PC-3 (cell line): ENCODE data around the gene GNL3. TPM values are rescaled to one million over a fixed set of nuclear protein-coding genes. Genes with fewer than 3 reads are reported as not detected.

ENCODE experiments used
- ATAC-seq: fragments of 200-7000 bp; cut with Tn5 transposase; 2 replicates; pipeline ENCODE4 v1.9.1; 2020; ENCODE audit warnings: mild to moderate bottlenecking, moderate library complexity
- BruUV-seq: library from RNA; stranded (reverse); fragments of 400-500 nt; replicated peaks from 2 replicates; lab custom pipeline; 2021; lab: Mats Ljungman, UMichigan
- CTCF ChIA-PET: fragments of 300-600 bp; sonication (Branson Sonifier 250); formaldehyde crosslinking; loops from one replicate; lab custom pipeline; 2022; ENCODE audit warnings: antibody characterized with exemption; lab: Charles Lee
- POLR2A ChIA-PET: fragments of 300-600 bp; sonication (Branson Sonifier 250); formaldehyde crosslinking; loops from one replicate; lab custom pipeline; 2022; ENCODE audit warnings: antibody characterized with exemption; ENCODE audit not compliant: unreplicated experiment; lab: Charles Lee
- DNase-seq: peaks from one replicate; pipeline ENCODE4 v3.0.0-alpha.2; 2015
- H2AFZ ChIP-seq: fragments of 300-600 bp; sonication (generic); 2 replicates; pipeline ENCODE4 v1.6.0; 2016; ENCODE audit warnings: antibody characterized with exemption, low read length
- H3F3A ChIP-seq: fragments of 300-600 bp; sonication (generic); one replicate; pipeline ENCODE4 v1.6.0; 2017; ENCODE audit warnings: antibody characterized with exemption, low read length, control low read depth, mild to moderate bottlenecking; ENCODE audit not compliant: unreplicated experiment
- H3K27ac ChIP-seq: fragments of 300-600 bp; sonication (generic); 2 replicates; pipeline ENCODE4 v1.5.1; 2016; ENCODE audit warnings: mild to moderate bottlenecking, low read length
- H3K27me3 ChIP-seq: fragments of 300-600 bp; sonication (generic); 2 replicates; pipeline ENCODE4 v1.6.1; 2016; ENCODE audit warnings: low read length, mixed read lengths
- H3K36me3 ChIP-seq: fragments of 300-600 bp; sonication (generic); 2 replicates; pipeline ENCODE4 v1.6.1; 2016; ENCODE audit warnings: low read depth, mixed run types, low read length, mixed read lengths
- H3K4me1 ChIP-seq: fragments of 300-600 bp; sonication (generic); 2 replicates; pipeline ENCODE4 v1.5.1; 2016; ENCODE audit warnings: low read length; ENCODE audit not compliant: insufficient read depth
- H3K4me2 ChIP-seq: fragments of 300-600 bp; sonication (generic); 2 replicates; pipeline ENCODE4 v1.6.0; 2016; ENCODE audit warnings: low read length
- H3K4me3 ChIP-seq: fragments of 300-600 bp; sonication (generic); 2 replicates; pipeline ENCODE4 v1.5.1; 2016; ENCODE audit warnings: mild to moderate bottlenecking, low read length, mixed read lengths
- H3K79me2 ChIP-seq: fragments of 300-600 bp; sonication (generic); 2 replicates; pipeline ENCODE4 v1.6.1; 2017; ENCODE audit warnings: low read length, mixed read lengths
- H3K9ac ChIP-seq: fragments of 300-600 bp; sonication (generic); 2 replicates; pipeline ENCODE4 v1.6.0; 2016; ENCODE audit warnings: mild to moderate bottlenecking, low read length
- H3K9me2 ChIP-seq: fragments of 300-600 bp; sonication (generic); replicated peaks from 2 replicates; pipeline ENCODE4 v1.6.1; 2016; ENCODE audit warnings: mixed run types, low read length, mixed read lengths
- H3K9me3 ChIP-seq: fragments of 300-600 bp; sonication (generic); 2 replicates; pipeline ENCODE4 v1.6.1; 2016; ENCODE audit warnings: low read length, mixed read lengths
- H4K20me1 ChIP-seq: fragments of 300-600 bp; sonication (generic); 2 replicates; pipeline ENCODE4 v1.6.1; 2016; ENCODE audit warnings: low read length, mixed read lengths
- CTCF ChIP-seq: fragments of 300-600 bp; sonication (generic); conservative IDR thresholded peaks from 2 replicates; pipeline ENCODE4 v1.5.1; 2017; ENCODE audit warnings: antibody characterized with exemption, low read depth, mild to moderate bottlenecking, low read length
- EZH2 ChIP-seq: fragments of 300-600 bp; sonication (generic); IDR thresholded peaks from one replicate; pipeline ENCODE4 v1.6.1; 2017; ENCODE audit warnings: antibody characterized with exemption, mild to moderate bottlenecking, low read length; ENCODE audit not compliant: unreplicated experiment
- EZH2phosphoT487 ChIP-seq: fragments of 300-600 bp; sonication (generic); IDR thresholded peaks from 2 replicates; pipeline ENCODE4 v1.6.1; 2018; ENCODE audit warnings: mild to moderate bottlenecking, antibody characterized with exemption, low read length, borderline replicate concordance
- intact Hi-C: fragments of 100-400 bp; cut with micrococcal nuclease; formaldehyde crosslinking; loops from 2 replicates; pipeline ENCODE4 v1.9.0; 2023
- total RNA-seq: library from RNA; depleted of rRNA; stranded (reverse); fragments of >200 nt; gene quantifications from 2 replicates; pipeline ENCODE4 v1.2.3, GENCODE V29; 2014

The GNL3 gene
- total RNA-seq, 1 experiment from 2014 or later, result 219 TPM

GRCh38 chr3:52697632-52697965 lies 11.8 kb downstream of the GNL3 start:
- H3K4me1 ChIP-seq, result no peaks in the 10 kb centered on the region
- H3K27me3 ChIP-seq, result no peaks in the 10 kb centered on the region
- ATAC-seq (peak; percentile 11; the same call in 1 of the 2 replicates), DNase-seq (no peak)
- ChIA-PET POLR2A (no interaction called here), CTCF (no interaction called here)
- peaks cover 44% of the 10 kb centered on the region for H3K36me3 ChIP-seq
- TF ChIP-seq EZH2 (no peak), CTCF (no peak), EZH2phosphoT487 (no peak)
- no peak overlapping the region for H3K4me3 ChIP-seq
- no TSS peak for BruUV-seq
- H2AFZ ChIP-seq, result no peak overlapping the region
- H3K79me2 ChIP-seq, result peaks cover 18% of the 10 kb centered on the region; the same call in 1 of the 2 replicates
- H3K4me2 ChIP-seq, result no peak overlapping the region
- H3K27ac ChIP-seq, result no peak overlapping the region
- peaks cover 13% of the 10 kb centered on the region for H4K20me1 ChIP-seq
- intact Hi-C loops, result loop anchor here (1.0 kb wide), 1 partner anchor 8 kb away; the partner anchor contains the start of gene GLT8D1
- H3K9me3 ChIP-seq, result no peaks in the 10 kb centered on the region
- peaks cover 36% of the 10 kb centered on the region for H3F3A ChIP-seq
- H3K9ac ChIP-seq, result no peak overlapping the region
- no peaks in the 10 kb centered on the region for H3K9me2 ChIP-seq

GRCh38 chr3:52703341-52703740 lies 17.5 kb downstream of the GNL3 start:
- Histone ChIP-seq H3K9me3 (no peaks in the 10 kb centered on the region), H3K4me3 (no peak overlapping the region), H3K4me2 (no peak overlapping the region), H3K79me2 (peaks cover 59% of the 10 kb centered on the region), H3K9ac (no peak overlapping the region), H3K36me3 (peaks cover 7% of the 10 kb centered on the region; the same call in 1 of the 2 replicates), H3F3A (peaks cover 13% of the 10 kb centered on the region), H3K9me2 (no peaks in the 10 kb centered on the region), H3K4me1 (peaks cover 18% of the 10 kb centered on the region), H3K27me3 (no peaks in the 10 kb centered on the region), H2AFZ (no peak overlapping the region), H4K20me1 (no peaks in the 10 kb centered on the region), H3K27ac (no peak overlapping the region)
- intact Hi-C loops, result no loop called here
- ChIA-PET POLR2A (no interaction called here), CTCF (no interaction called here)
- no TSS peak for BruUV-seq
- ATAC-seq (no peak), DNase-seq (no peak)
- TF ChIP-seq CTCF, result no peak
- TF ChIP-seq EZH2, result no peak
- no peak for TF ChIP-seq EZH2phosphoT487

- Histone ChIP-seq H3K27ac (peak overlapping the region; percentile 36), H3K9me2 (no peaks in the 10 kb centered on the region), H3K4me1 (peaks cover 18% of the 10 kb centered on the region), H3K36me3 (peaks cover 11% of the 10 kb centered on the region; the same call in 1 of the 2 replicates), H4K20me1 (no peaks in the 10 kb centered on the region), H3F3A (peaks cover 2% of the 10 kb centered on the region), H3K4me3 (peak overlapping the region; percentile 95), H2AFZ (peak overlapping the region; percentile 83), H3K27me3 (no peaks in the 10 kb centered on the region), H3K9ac (peak overlapping the region; percentile 90), H3K9me3 (no peaks in the 10 kb centered on the region), H3K79me2 (peaks cover 59% of the 10 kb centered on the region), H3K4me2 (peak overlapping the region; percentile 90)
- intact Hi-C loops, result loop anchor here (1.0 to 2.0 kb wide), 2 partner anchors 8 to 18 kb away; partner anchors contain the start of gene GNL3
- TF ChIP-seq EZH2 (no peak), CTCF (no peak), EZH2phosphoT487 (no peak)
- DNase-seq (peak; percentile 30), ATAC-seq (peak; percentile 18)
- ChIA-PET CTCF (no interaction called here), POLR2A (interaction anchor here (0.5 to 0.7 kb wide), 2 partner anchors 18 to 427 kb away, joined by 3 to 20 read pairs; no protein-coding TSS in a partner anchor)
- BruUV-seq, result TSS peak; percentile 63
Observed at GRCh38 chr3:52704611-52705437, 19.0 kb downstream of the GNL3 start.
